Activated CD8-positive, alpha-beta T cell treated with anti-CD3 and anti-CD28 coated beads for 36 hours (primary cell): ENCODE data around the gene DENND4A. TPM values are rescaled to one million over a fixed set of nuclear protein-coding genes. Genes with fewer than 3 reads are reported as not detected.
"Not testable (repeated sequence)": the region's sequence is repeated elsewhere in the genome, so short reads cannot be mapped to it uniquely, and the experiment has no call there.

Experiments
- ATAC-seq: fragments of 200-7000 bp; cut with Tn5 transposase; one replicate; pipeline ENCODE4 v1.10.0; 2021; ENCODE audit warnings: mild to moderate bottlenecking, moderate library complexity
- CTCF ChIA-PET: fragments of 350-600 bp; sonication (Branson Sonifier 250); formaldehyde crosslinking; loops from one replicate; lab custom pipeline; 2021; ENCODE audit warnings: antibody characterized with exemption; lab: Charles Lee
- POLR2A ChIA-PET: fragments of 350-600 bp; sonication (Branson Sonifier 250); formaldehyde crosslinking; loops from one replicate; lab custom pipeline; 2021; ENCODE audit warnings: antibody characterized with exemption; lab: Charles Lee
- DNase-seq: peaks from one replicate; pipeline ENCODE4 v3.0.0-alpha.2; 2020
- H3K27ac Mint-ChIP-seq: one replicate; pipeline ENCODE4 v1.8.0; 2021; ENCODE audit warnings: mild to moderate bottlenecking, mixed read lengths
- H3K27me3 Mint-ChIP-seq: one replicate; pipeline ENCODE4 v1.8.0; 2021; ENCODE audit warnings: mixed read lengths
- H3K36me3 Mint-ChIP-seq: one replicate; pipeline ENCODE4 v1.8.0; 2021; ENCODE audit warnings: low read depth, mixed read lengths
- H3K4me1 Mint-ChIP-seq: one replicate; pipeline ENCODE4 v1.8.0; 2021; ENCODE audit warnings: low read depth, mixed read lengths
- H3K4me3 Mint-ChIP-seq: one replicate; pipeline ENCODE4 v1.8.0; 2021; ENCODE audit warnings: mild to moderate bottlenecking, moderate library complexity, mixed read lengths
- H3K9me3 Mint-ChIP-seq: one replicate; pipeline ENCODE4 v1.8.0; 2021; ENCODE audit warnings: mixed read lengths
- intact Hi-C: fragments of 100-400 bp; cut with micrococcal nuclease; formaldehyde crosslinking; loops from one replicate; pipeline ENCODE4 v1.10.0; 2022
- total RNA-seq, 2 experiments: library from RNA; stranded (reverse); gene quantifications; one replicate each; pipeline ENCODE4 v1.2.3, GENCODE V29; 2021
- TF ChIP-seq, protein P1 (sequence below): fragments of 200-600 bp; IDR thresholded peaks from one replicate; pipeline ENCODE4 v1.8.0; 2022; ENCODE audit warnings: antibody characterized with exemption, mild to moderate bottlenecking

The DENND4A gene
- total RNA-seq, 2 experiments from 2014 or later = 53.1 to 54.7 TPM

DNA sequence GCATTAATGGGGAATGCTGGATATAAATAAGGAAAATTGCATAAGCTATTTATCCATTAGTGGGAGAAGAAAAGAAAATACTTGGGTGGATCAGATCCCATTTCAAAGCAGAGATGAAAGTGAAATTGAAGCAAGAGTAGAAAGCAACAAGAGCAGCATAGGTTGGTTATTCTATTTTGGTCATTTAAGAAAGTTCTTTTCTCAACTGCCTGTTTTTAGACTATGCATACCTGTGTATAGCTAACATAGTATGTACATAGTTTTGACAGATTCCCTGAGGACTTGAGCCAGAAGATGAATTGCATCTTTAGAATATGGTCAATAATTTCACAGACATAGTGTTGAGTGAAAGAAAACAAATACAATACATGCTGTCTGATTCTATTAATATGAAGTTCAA, 29.0 kb upstream of the DENND4A start:
- Mint-ChIP-seq H3K4me1 (peaks cover 55% of the 10 kb centered on the region), H3K4me3 (no peak overlapping the region), H3K27me3 (no peaks in the 10 kb centered on the region), H3K27ac (peak overlapping the region; percentile 55), H3K9me3 (peaks cover 5% of the 10 kb centered on the region), H3K36me3 (peaks cover 2% of the 10 kb centered on the region)
- ATAC-seq = no peak
- TF ChIP-seq, protein P1, sequence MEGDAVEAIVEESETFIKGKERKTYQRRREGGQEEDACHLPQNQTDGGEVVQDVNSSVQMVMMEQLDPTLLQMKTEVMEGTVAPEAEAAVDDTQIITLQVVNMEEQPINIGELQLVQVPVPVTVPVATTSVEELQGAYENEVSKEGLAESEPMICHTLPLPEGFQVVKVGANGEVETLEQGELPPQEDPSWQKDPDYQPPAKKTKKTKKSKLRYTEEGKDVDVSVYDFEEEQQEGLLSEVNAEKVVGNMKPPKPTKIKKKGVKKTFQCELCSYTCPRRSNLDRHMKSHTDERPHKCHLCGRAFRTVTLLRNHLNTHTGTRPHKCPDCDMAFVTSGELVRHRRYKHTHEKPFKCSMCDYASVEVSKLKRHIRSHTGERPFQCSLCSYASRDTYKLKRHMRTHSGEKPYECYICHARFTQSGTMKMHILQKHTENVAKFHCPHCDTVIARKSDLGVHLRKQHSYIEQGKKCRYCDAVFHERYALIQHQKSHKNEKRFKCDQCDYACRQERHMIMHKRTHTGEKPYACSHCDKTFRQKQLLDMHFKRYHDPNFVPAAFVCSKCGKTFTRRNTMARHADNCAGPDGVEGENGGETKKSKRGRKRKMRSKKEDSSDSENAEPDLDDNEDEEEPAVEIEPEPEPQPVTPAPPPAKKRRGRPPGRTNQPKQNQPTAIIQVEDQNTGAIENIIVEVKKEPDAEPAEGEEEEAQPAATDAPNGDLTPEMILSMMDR = no peak
- ChIA-PET POLR2A (interaction anchor here (6.7 kb wide), 1 partner anchor 29 kb away, joined by 82 read pairs; the partner anchor contains the start of gene DENND4A), CTCF (interaction anchor here (0.9 to 1.3 kb wide), 2 partner anchors 24 to 66 kb away, joined by 3 read pairs; no protein-coding TSS in a partner anchor)
- intact Hi-C loops = no loop called here
- DNase-seq = no peak

DNA sequence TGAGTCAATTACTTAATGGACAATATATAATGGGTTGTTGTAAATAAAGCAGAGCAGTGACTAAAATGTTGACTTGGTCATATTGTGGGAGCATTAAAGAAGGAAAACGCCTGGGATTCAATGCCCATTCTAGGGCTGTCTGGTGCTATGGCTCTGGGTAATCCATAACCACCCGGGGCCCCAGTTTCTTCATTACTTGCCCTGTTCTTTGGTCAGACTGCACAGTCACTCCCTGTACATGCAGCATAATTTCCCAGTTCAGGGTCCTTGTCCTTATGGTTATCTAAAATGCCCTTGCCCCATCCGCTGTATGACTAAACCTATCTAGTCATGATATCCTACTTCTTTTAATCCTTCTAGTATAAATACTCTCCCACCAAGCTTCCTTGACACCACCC, 27.5 kb upstream of the DENND4A start:
- peaks cover 58% of the 10 kb centered on the region for H3K4me1 Mint-ChIP-seq
- H3K27ac Mint-ChIP-seq = peak overlapping the region; percentile 92
- no peaks in the 10 kb centered on the region for H3K27me3 Mint-ChIP-seq
- ChIA-PET CTCF (interaction anchor here (1.3 to 2.0 kb wide), 3 partner anchors 22 to 29 kb away, joined by 3 to 5 read pairs (median 5); no protein-coding TSS in a partner anchor), POLR2A (interaction anchor here (1.4 to 6.7 kb wide), 3 partner anchors 13 to 51 kb away, joined by 5 to 82 read pairs (median 14); partner anchors contain the start of gene DENND4A)
- ATAC-seq (no peak), DNase-seq (no peak)
- intact Hi-C loops = no loop called here
- no peak overlapping the region for H3K4me3 Mint-ChIP-seq
- TF ChIP-seq, protein P1 = no peak
- peaks cover 2% of the 10 kb centered on the region for H3K36me3 Mint-ChIP-seq
- peaks cover 6% of the 10 kb centered on the region for H3K9me3 Mint-ChIP-seq

DNA sequence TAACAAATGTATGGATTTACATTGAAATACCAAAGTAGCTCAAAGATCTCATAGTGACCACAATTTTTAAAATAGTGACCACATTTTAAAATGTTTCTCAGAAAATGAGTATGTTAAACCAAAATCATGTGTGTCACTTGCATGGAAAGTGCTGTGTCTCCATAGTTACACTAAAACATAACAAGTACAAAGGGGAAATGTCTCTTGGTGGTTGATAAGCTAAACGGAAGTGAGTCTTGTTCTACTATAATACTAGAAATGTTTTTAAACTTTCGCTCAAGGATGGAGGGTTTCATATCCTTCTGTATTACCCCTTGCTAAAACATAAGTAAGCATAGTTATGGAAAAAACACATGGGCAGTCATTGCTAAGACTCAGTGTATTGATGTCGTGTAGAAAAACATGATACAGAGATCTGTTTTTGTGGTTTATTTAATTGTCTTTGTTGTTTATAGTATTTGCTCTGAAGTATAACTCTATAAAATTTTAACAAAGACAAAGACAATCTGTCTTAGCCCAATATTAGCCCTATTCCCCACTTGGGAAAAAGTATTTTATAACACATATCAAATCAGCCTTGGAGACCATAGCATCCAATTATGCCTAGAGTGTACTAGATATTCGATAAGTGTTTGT, 27.0 kb upstream of the DENND4A start:
- POLR2A ChIA-PET = interaction anchor here (1.3 to 6.7 kb wide), 6 partner anchors 12 to 52 kb away, joined by 4 to 82 read pairs (median 10); partner anchors contain the start of gene DENND4A
- no peak for DNase-seq
- peaks cover 6% of the 10 kb centered on the region for H3K9me3 Mint-ChIP-seq

DNA sequence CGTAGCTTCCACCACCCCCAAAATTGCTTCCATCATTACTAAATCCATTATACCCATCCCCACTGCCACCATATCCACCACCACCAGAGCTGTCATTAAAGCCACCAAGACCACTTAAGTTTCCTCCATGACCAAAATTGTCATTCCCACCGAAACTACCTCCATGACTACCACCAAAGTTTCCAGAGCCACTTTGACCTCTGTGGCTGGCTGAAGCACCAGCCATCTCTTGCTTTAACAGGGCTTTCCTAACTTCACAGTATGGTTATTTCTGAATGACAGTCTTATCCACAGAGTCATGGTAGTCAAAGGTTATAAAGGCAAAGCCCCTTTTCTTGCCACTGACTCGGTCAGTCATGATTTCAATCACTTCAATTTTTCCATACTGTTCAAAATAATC, 24.3 kb upstream of the DENND4A start:
- intact Hi-C loops = no loop called here
- peaks cover 51% of the 10 kb centered on the region for H3K4me1 Mint-ChIP-seq
- ChIA-PET POLR2A (interaction anchor here (3.2 to 6.7 kb wide), 3 partner anchors 16 to 24 kb away, joined by 13 to 82 read pairs (median 14); partner anchors contain the start of gene DENND4A), CTCF (interaction anchor here (0.7 to 2.7 kb wide), 8 partner anchors 10 to 24 kb away, joined by 3 to 7 read pairs (median 4); no protein-coding TSS in a partner anchor)
- peaks cover 10% of the 10 kb centered on the region for H3K9me3 Mint-ChIP-seq
- ATAC-seq (peak; percentile 37), DNase-seq (peak; percentile 64)
- peaks cover 6% of the 10 kb centered on the region for H3K36me3 Mint-ChIP-seq
- peak overlapping the region; percentile 15 for H3K4me3 Mint-ChIP-seq
- no peaks in the 10 kb centered on the region for H3K27me3 Mint-ChIP-seq
- peak overlapping the region; percentile 85 for H3K27ac Mint-ChIP-seq
- TF ChIP-seq, protein P1 = no peak

More for the DNA sequence above, 27.0 kb upstream of the DENND4A start:
- peak overlapping the region; percentile 92 for H3K27ac Mint-ChIP-seq
- no peaks in the 10 kb centered on the region for H3K27me3 Mint-ChIP-seq
- peaks cover 2% of the 10 kb centered on the region for H3K36me3 Mint-ChIP-seq
- H3K4me1 Mint-ChIP-seq = peaks cover 55% of the 10 kb centered on the region
- TF ChIP-seq, protein P1 = no peak
- intact Hi-C loops = no loop called here
- ATAC-seq = peak; percentile 85
- peak overlapping the region; percentile 4 for H3K4me3 Mint-ChIP-seq
- CTCF ChIA-PET = interaction anchor here (0.9 to 2.7 kb wide), 11 partner anchors 8 to 208 kb away, joined by 3 to 11 read pairs (median 4); partner anchors contain the start of genes DENND4A and INTS14

DNA sequence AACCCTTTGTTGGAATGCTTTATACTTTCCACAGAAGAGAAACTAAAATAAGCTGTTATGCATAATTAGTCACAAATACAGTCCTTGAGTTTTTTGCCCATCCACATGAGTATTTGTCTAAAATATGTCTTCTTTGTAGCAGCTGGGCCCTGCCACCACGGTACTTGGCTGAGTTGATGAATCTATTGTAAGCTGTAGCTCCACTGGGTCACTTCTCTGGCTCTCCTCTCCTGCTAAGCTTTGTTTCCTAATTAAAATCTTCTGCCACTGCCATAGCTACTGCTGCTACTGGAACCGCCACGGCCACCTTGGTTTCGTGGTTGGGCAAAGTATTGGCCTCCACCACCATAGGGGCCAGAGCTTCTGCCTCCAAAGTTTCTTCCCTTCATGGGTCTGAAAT, 23.9 kb upstream of the DENND4A start:
- H3K4me3 Mint-ChIP-seq = peak overlapping the region; percentile 15
- intact Hi-C loops = not testable (repeated sequence)
- DNase-seq = peak; percentile 48

DNA sequence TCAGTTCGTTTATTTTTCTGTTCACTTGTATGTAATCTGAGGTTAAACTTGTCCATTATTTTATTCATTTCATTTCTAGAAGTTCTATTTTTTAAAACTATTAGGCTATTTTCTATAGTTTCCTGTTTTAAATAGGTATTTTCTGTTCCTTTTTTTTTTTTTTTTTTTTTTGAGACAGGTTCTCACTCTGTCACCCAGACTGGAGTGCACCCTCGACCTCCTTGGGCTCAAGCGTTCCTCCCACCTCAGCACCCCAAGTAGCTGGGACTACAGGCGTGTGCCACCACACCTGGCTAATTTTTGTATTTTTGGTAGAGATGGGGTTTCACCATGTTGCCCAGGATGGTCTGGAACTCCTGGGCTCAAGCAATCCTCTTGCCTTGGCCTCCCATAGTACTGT, 22.2 kb upstream of the DENND4A start:
- not testable (repeated sequence) for ATAC-seq

More for the DNA sequence above, 23.9 kb upstream of the DENND4A start:
- H3K9me3 Mint-ChIP-seq, H3K36me3 Mint-ChIP-seq, H3K27me3 Mint-ChIP-seq, ATAC-seq: not testable (repeated sequence)
- POLR2A ChIA-PET = interaction anchor here (3.9 to 6.7 kb wide), 2 partner anchors 17 to 24 kb away, joined by 13 to 82 read pairs; partner anchors contain the start of gene DENND4A
- H3K27ac Mint-ChIP-seq = peak overlapping the region; percentile 85
- peaks cover 47% of the 10 kb centered on the region for H3K4me1 Mint-ChIP-seq
- CTCF ChIA-PET = interaction anchor here (0.7 to 1.4 kb wide), 6 partner anchors 10 to 24 kb away, joined by 3 to 5 read pairs (median 3); no protein-coding TSS in a partner anchor

More for the DNA sequence above, 22.2 kb upstream of the DENND4A start:
- ChIA-PET CTCF (interaction anchor here (1.1 kb wide), 1 partner anchor 10 kb away, joined by 4 read pairs; no protein-coding TSS in a partner anchor), POLR2A (interaction anchor here (1.7 kb wide), 1 partner anchor 10 kb away, joined by 5 read pairs; no protein-coding TSS in a partner anchor)
- H3K4me1 Mint-ChIP-seq = peaks cover 37% of the 10 kb centered on the region
- intact Hi-C loops, DNase-seq, H3K27ac Mint-ChIP-seq, H3K36me3 Mint-ChIP-seq, H3K4me3 Mint-ChIP-seq, H3K27me3 Mint-ChIP-seq: not testable (repeated sequence)
- peaks cover 11% of the 10 kb centered on the region for H3K9me3 Mint-ChIP-seq
